HL-60 (cell line): ENCODE results near the gene WDR1.

Experiments used
- DNase-seq, 2 experiments: peaks; one replicate each; pipeline ENCODE4 v3.0.0-alpha.2; 2010 to 2020; ENCODE audit warnings: low read depth in 1 of 2, low spot score in 1 of 2
- H3K27ac ChIP-seq: fragments of 250-450 bp; sonication (Bioruptor Pico); replicated peaks from 2 replicates; pipeline ENCODE4 v1.5.1; 2020; ENCODE audit warnings: mild to moderate bottlenecking, moderate library complexity
- H3K27me3 ChIP-seq: fragments of 250-450 bp; sonication (Bioruptor Pico); 2 replicates; pipeline ENCODE4 v1.5.1; 2021; ENCODE audit warnings: mild to moderate bottlenecking, moderate library complexity; ENCODE audit not compliant: insufficient read depth, poor library complexity, severe bottlenecking
- H3K4me3 ChIP-seq: replicated peaks from 2 replicates; pipeline ENCODE4 v1.5.1; 2011; ENCODE audit warnings: mild to moderate bottlenecking, control low read depth, low read length; ENCODE audit not compliant: insufficient read depth
- GABPA ChIP-seq: IDR thresholded peaks from 2 replicates; pipeline ENCODE4 v1.6.1; 2012; ENCODE audit warnings: low read depth
- POLR2AphosphoS5 ChIP-seq: IDR thresholded peaks from 2 replicates; pipeline ENCODE4 v1.6.1; 2012; ENCODE audit warnings: low read depth
- SPI1 ChIP-seq: IDR thresholded peaks from 2 replicates; pipeline ENCODE4 v1.6.1; 2012; ENCODE audit warnings: low read depth, mild to moderate bottlenecking, borderline replicate concordance
- TF ChIP-seq, protein P1 (sequence below): IDR thresholded peaks from 2 replicates; pipeline ENCODE4 v1.6.1; 2012; ENCODE audit warnings: low read depth; ENCODE audit not compliant: insufficient replicate concordance
- TF ChIP-seq, protein P2 (sequence below): IDR thresholded peaks from one replicate; pipeline ENCODE4 v1.5.1; 2011; ENCODE audit warnings: low read length, control low read depth, inconsistent platforms; ENCODE audit not compliant: insufficient read depth

The WDR1 gene

DNA sequence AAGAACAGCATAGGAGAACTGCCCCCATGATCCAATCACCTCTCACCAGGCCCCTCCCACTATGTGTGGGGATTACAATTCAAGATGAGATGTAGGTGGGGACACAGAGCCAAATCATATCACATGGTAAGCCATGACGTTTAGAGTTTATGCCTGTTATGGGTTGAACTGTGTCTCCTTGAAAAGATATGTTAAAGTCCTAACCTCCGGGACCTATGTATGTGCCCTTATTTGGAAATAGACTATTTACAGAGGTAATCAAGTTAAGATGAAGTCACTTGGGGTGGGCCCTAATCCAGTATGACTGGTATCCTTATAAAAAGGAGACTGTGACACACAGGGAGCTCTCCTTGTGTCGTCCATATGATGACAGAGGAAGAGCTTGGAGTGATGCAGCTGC, 70.1 kb downstream of the WDR1 start:
- Histone ChIP-seq H3K27ac (no peak overlapping the region), H3K4me3 (no peak overlapping the region), H3K27me3 (no peaks in the 10 kb centered on the region)
- TF ChIP-seq GABPA (no peak), POLR2AphosphoS5 (no peak), SPI1 (no peak)
- TF ChIP-seq, protein P1, sequence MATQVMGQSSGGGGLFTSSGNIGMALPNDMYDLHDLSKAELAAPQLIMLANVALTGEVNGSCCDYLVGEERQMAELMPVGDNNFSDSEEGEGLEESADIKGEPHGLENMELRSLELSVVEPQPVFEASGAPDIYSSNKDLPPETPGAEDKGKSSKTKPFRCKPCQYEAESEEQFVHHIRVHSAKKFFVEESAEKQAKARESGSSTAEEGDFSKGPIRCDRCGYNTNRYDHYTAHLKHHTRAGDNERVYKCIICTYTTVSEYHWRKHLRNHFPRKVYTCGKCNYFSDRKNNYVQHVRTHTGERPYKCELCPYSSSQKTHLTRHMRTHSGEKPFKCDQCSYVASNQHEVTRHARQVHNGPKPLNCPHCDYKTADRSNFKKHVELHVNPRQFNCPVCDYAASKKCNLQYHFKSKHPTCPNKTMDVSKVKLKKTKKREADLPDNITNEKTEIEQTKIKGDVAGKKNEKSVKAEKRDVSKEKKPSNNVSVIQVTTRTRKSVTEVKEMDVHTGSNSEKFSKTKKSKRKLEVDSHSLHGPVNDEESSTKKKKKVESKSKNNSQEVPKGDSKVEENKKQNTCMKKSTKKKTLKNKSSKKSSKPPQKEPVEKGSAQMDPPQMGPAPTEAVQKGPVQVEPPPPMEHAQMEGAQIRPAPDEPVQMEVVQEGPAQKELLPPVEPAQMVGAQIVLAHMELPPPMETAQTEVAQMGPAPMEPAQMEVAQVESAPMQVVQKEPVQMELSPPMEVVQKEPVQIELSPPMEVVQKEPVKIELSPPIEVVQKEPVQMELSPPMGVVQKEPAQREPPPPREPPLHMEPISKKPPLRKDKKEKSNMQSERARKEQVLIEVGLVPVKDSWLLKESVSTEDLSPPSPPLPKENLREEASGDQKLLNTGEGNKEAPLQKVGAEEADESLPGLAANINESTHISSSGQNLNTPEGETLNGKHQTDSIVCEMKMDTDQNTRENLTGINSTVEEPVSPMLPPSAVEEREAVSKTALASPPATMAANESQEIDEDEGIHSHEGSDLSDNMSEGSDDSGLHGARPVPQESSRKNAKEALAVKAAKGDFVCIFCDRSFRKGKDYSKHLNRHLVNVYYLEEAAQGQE: no peak
- TF ChIP-seq, protein P2, sequence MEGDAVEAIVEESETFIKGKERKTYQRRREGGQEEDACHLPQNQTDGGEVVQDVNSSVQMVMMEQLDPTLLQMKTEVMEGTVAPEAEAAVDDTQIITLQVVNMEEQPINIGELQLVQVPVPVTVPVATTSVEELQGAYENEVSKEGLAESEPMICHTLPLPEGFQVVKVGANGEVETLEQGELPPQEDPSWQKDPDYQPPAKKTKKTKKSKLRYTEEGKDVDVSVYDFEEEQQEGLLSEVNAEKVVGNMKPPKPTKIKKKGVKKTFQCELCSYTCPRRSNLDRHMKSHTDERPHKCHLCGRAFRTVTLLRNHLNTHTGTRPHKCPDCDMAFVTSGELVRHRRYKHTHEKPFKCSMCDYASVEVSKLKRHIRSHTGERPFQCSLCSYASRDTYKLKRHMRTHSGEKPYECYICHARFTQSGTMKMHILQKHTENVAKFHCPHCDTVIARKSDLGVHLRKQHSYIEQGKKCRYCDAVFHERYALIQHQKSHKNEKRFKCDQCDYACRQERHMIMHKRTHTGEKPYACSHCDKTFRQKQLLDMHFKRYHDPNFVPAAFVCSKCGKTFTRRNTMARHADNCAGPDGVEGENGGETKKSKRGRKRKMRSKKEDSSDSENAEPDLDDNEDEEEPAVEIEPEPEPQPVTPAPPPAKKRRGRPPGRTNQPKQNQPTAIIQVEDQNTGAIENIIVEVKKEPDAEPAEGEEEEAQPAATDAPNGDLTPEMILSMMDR: no peak
- DNase-seq: no peak

DNA sequence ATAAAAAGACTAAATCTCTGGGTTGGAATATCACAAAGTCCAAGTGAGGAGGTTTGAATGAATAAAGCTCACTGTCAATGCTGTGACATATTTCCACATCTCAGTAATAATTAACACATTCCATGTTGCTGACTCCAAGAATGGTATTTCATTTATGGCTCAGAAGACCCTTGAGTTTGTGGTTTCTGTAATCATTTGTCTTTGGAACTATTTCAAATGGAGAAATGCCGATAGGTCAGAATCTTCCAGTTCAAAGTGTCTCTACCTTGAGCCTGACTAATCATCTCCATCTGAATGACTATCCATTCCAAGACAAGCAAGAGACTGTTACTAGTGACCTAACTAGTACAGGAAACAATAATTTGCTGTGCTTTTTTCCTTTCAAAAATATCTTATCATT, 71.1 kb downstream of the WDR1 start:
- no peak for DNase-seq
- H3K4me3 ChIP-seq: no peak overlapping the region
- 0 out of 2 replicates have a peak overlapping the region, but pooled peaks have one; percentile 8 for H3K27ac ChIP-seq
- H3K27me3 ChIP-seq: no peaks in the 10 kb centered on the region
- TF ChIP-seq, protein P2: no peak

DNA sequence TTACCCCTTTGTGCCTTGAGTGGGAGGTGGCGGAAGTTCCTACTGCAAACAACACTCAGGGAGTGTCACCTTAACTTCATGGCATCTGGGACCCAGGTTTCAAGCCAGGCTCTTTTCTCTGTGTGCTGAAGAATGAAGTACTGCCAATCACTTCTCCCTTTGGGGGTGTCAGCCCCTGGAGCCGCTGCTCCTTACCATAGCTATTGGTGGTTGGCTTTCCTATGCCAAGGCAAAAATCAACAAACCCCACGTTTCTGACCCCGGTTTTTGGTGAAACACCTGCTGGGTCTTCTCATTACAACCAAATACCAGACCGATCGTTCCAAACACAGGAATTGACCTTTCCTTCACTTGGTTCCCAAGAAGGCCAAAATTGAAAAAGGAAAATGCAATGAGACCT, 75.6 kb downstream of the WDR1 start:
- no peak for DNase-seq
- TF ChIP-seq GABPA (no peak), POLR2AphosphoS5 (no peak), SPI1 (no peak)
- TF ChIP-seq, protein P2: no peak
- TF ChIP-seq, protein P1: no peak
- Histone ChIP-seq H3K27ac (no peak overlapping the region), H3K27me3 (no peaks in the 10 kb centered on the region), H3K4me3 (no peak overlapping the region)

DNA sequence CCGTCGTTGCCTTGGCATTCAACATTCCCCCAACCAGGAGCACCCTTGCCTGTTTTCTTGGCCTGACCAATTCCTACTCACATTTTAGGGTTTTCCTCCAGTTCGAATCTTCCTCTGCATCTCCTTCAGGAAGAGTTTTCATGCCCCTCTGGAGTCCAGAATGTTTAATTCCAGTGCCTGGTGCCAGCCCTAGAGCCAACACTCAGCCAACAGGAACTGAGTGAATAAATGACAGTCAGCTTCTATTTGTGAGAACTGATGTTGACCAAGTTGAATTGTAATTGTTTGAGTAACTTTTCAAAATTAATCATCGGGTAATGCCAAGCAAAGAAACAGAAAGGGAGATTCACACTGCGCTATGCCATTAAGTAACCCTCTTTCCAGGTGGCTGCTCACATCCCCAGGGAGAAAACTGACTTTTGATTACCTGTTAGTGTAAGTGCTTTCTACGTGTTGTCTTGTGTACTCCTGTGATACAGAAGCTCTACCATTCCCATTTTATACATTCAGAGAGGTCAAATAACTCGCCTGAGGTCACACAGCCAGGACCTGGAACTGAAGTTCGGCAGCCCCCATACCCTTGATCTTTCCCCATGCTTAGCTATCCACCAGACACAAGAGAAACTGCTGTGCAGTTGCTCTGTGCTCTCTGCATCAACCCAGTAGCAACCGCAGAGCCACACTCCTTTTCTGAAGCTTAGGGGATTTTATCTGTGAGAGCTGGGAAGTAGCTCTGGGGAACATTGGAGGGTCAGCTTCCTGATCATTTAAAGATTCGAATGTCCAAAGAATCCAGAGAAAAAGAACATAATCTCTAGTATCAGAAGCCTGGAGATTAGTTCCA, 76.3 kb downstream of the WDR1 start:
- no peak for TF ChIP-seq GABPA
- TF ChIP-seq POLR2AphosphoS5: no peak
- no peak for TF ChIP-seq SPI1
- TF ChIP-seq, protein P2: no peak
- TF ChIP-seq, protein P1: no peak
- Histone ChIP-seq H3K4me3 (no peak overlapping the region), H3K27ac (no peak overlapping the region), H3K27me3 (no peaks in the 10 kb centered on the region)
- DNase-seq: no peak
